ENCODE results near the gene CCDC74A. TPM values are rescaled to one million over a fixed set of nuclear protein-coding genes. Genes with fewer than 3 reads are reported as not detected.
"Not testable (repeated sequence)": the region's sequence is repeated elsewhere in the genome, so short reads cannot be mapped to it uniquely, and the experiment has no call there.

Gene CCDC74A
- total RNA-seq, 2 donors from 2014 or later = 2.1 to 2.5 TPM

GRCh38 chr2:131529864-131530445 is 2.3 kb downstream of the CCDC74A start:
- Mint-ChIP-seq H3K4me3 (peak overlapping the region; percentile 72), H3K4me1 (ENCODE audit: low read depth in 2 of 2) (peaks cover 14 to 16% of the 10 kb centered on the region in 2 donors)
- not testable (repeated sequence) for H3K36me3 Mint-ChIP-seq; H3K9me3 Mint-ChIP-seq; DNase-seq (ENCODE audit: low spot score); H3K27me3 Mint-ChIP-seq; H3K27ac Mint-ChIP-seq; ATAC-seq

- not testable (repeated sequence) for H3K36me3 Mint-ChIP-seq, H3K27me3 Mint-ChIP-seq, ATAC-seq
Measured at GRCh38 chr2:131530626-131531344, 3.1 kb downstream of the CCDC74A start.

GRCh38 chr2:131531547-131532185 is 4.0 kb downstream of the CCDC74A start:
- H3K4me1 Mint-ChIP-seq (ENCODE audit: low read depth in 2 of 2) = peaks cover 10 to 12% of the 10 kb centered on the region in 2 donors
- H3K9me3 Mint-ChIP-seq; ATAC-seq; H3K36me3 Mint-ChIP-seq; H3K4me3 Mint-ChIP-seq; H3K27me3 Mint-ChIP-seq; H3K27ac Mint-ChIP-seq; DNase-seq (ENCODE audit: low spot score): not testable (repeated sequence)

More at GRCh38 chr2:131530626-131531344, 3.1 kb downstream of the CCDC74A start:
- not testable (repeated sequence) for H3K27ac Mint-ChIP-seq; H3K9me3 Mint-ChIP-seq; H3K4me3 Mint-ChIP-seq; DNase-seq (ENCODE audit: low spot score)
- H3K4me1 Mint-ChIP-seq (ENCODE audit: low read depth in 2 of 2) = peaks cover 14 to 16% of the 10 kb centered on the region in 2 donors

GRCh38 chr2:131532723-131533608 is 5.3 kb downstream of the CCDC74A start:
- not testable (repeated sequence) for H3K9me3 Mint-ChIP-seq; H3K27ac Mint-ChIP-seq; H3K4me3 Mint-ChIP-seq; H3K36me3 Mint-ChIP-seq; H3K27me3 Mint-ChIP-seq; ATAC-seq; DNase-seq (ENCODE audit: low spot score)
- peaks cover 9 to 12% of the 10 kb centered on the region in 2 donors for H3K4me1 Mint-ChIP-seq (ENCODE audit: low read depth in 2 of 2)

- H3K9me3 Mint-ChIP-seq; H3K27me3 Mint-ChIP-seq; H3K36me3 Mint-ChIP-seq; H3K27ac Mint-ChIP-seq; H3K4me1 Mint-ChIP-seq (ENCODE audit: low read depth in 2 of 2); H3K4me3 Mint-ChIP-seq; DNase-seq (ENCODE audit: low spot score); ATAC-seq: not testable (repeated sequence)
Measured at GRCh38 chr2:131533609-131534316, 6.1 kb downstream of the CCDC74A start.

- H3K4me3 Mint-ChIP-seq; H3K4me1 Mint-ChIP-seq (ENCODE audit: low read depth in 2 of 2); H3K9me3 Mint-ChIP-seq; H3K27ac Mint-ChIP-seq; H3K27me3 Mint-ChIP-seq; DNase-seq (ENCODE audit: low spot score); ATAC-seq; H3K36me3 Mint-ChIP-seq: not testable (repeated sequence)
Measured at GRCh38 chr2:131534317-131534672, 6.6 kb downstream of the CCDC74A start.

GRCh38 chr2:131534965-131535364 is 7.3 kb downstream of the CCDC74A start:
- H3K4me3 Mint-ChIP-seq; H3K9me3 Mint-ChIP-seq; DNase-seq (ENCODE audit: low spot score); H3K27me3 Mint-ChIP-seq; H3K27ac Mint-ChIP-seq; ATAC-seq; H3K36me3 Mint-ChIP-seq; H3K4me1 Mint-ChIP-seq (ENCODE audit: low read depth in 2 of 2): not testable (repeated sequence)

- Mint-ChIP-seq H3K27me3 (peaks cover 0 to 5% of the 10 kb centered on the region in 2 donors), H3K36me3 (no peaks in the 10 kb centered on the region), H3K27ac (no peak overlapping the region), H3K4me3 (no peak overlapping the region), H3K4me1 (ENCODE audit: low read depth in 2 of 2) (no peaks in the 10 kb centered on the region), H3K9me3 (no peaks in the 10 kb centered on the region)
- DNase-seq (ENCODE audit: low spot score) (no peak), ATAC-seq (no peak)
Measured at GRCh38 chr2:131535526-131535925, 7.8 kb downstream of the CCDC74A start.

GRCh38 chr2:131535951-131536826 is 8.5 kb downstream of the CCDC74A start:
- not testable (repeated sequence) for H3K27me3 Mint-ChIP-seq; H3K9me3 Mint-ChIP-seq; DNase-seq (ENCODE audit: low spot score); H3K36me3 Mint-ChIP-seq; H3K27ac Mint-ChIP-seq; H3K4me1 Mint-ChIP-seq (ENCODE audit: low read depth in 2 of 2); H3K4me3 Mint-ChIP-seq
- peak in 1 of 2 donors; percentile 38 for ATAC-seq

GRCh38 chr2:131536841-131537240 is 9.2 kb downstream of the CCDC74A start:
- H3K27me3 Mint-ChIP-seq; H3K9me3 Mint-ChIP-seq; H3K4me1 Mint-ChIP-seq (ENCODE audit: low read depth in 2 of 2); DNase-seq (ENCODE audit: low spot score); H3K27ac Mint-ChIP-seq; H3K36me3 Mint-ChIP-seq; H3K4me3 Mint-ChIP-seq: not testable (repeated sequence)
- peak in 1 of 2 donors; percentile 37 for ATAC-seq

GRCh38 chr2:131538856-131539255 is 11.2 kb downstream of the CCDC74A start:
- not testable (repeated sequence) for ATAC-seq; H3K4me1 Mint-ChIP-seq (ENCODE audit: low read depth in 2 of 2); DNase-seq (ENCODE audit: low spot score); H3K9me3 Mint-ChIP-seq; H3K27ac Mint-ChIP-seq; H3K36me3 Mint-ChIP-seq; H3K4me3 Mint-ChIP-seq
- H3K27me3 Mint-ChIP-seq = peaks cover 7 to 13% of the 10 kb centered on the region in 2 donors
